Endothelial cell of umbilical vein (primary cell): Measurements from ENCODE around the gene SUCLG2. TPM values are rescaled to one million over a fixed set of nuclear protein-coding genes. Genes with fewer than 3 reads are reported as not detected.

Experiments
- BruUV-seq: library from RNA; stranded (reverse); fragments of 400-500 nt; replicated peaks from 2 replicates; lab custom pipeline; 2021; lab: Mats Ljungman, UMichigan
- CTCF ChIA-PET: fragments of 300-600, 350-600 bp; sonication (Branson Sonifier 250); formaldehyde crosslinking; loops from one replicate; lab custom pipeline; 2021; ENCODE audit warnings: antibody characterized with exemption, inconsistent platforms; lab: Charles Lee
- POLR2A ChIA-PET: fragments of 300-600, 350-600 bp; sonication (Branson Sonifier 250); formaldehyde crosslinking; loops from one replicate; lab custom pipeline; 2021; ENCODE audit warnings: antibody characterized with exemption, inconsistent platforms; lab: Charles Lee
- DNase-seq: peaks from one replicate; pipeline ENCODE4 v3.0.0-alpha.2; 2011; ENCODE audit warnings: low read depth, low spot score
- FAIRE-seq: peaks from 2 replicates; lab custom pipeline; 2011; peaks lifted over from hg19 to GRCh38; lab: Jason Lieb, UNC
- H2AFZ ChIP-seq: 2 replicates; pipeline ENCODE4 v1.6.0; 2012; ENCODE audit warnings: low read depth, low read length, control low read depth, inconsistent platforms
- H3K27ac ChIP-seq: 2 replicates; pipeline ENCODE4 v1.5.1; 2011; ENCODE audit warnings: low read depth, mild to moderate bottlenecking, control low read depth, low read length, moderate library complexity; ENCODE audit not compliant: insufficient read depth
- H3K27me3 ChIP-seq, 2 experiments: 2 replicates each; pipeline versions ENCODE4 v1.6.0 to v1.6.1; 2011; ENCODE audit warnings: low read length in 2 of 2, mixed read lengths in 1 of 2; ENCODE audit not compliant: control insufficient read depth in 2 of 2, insufficient read depth in 2 of 2
- H3K36me3 ChIP-seq, 2 experiments: 2 replicates in 1 of 2; 3 replicates in 1 of 2; pipeline ENCODE4 v1.5.1; 2011; ENCODE audit warnings: low read length in 2 of 2, mild to moderate bottlenecking in 1 of 2, moderate library complexity in 1 of 2; ENCODE audit not compliant: control insufficient read depth in 2 of 2, insufficient read depth in 2 of 2; ENCODE audit errors: extremely low read depth in 1 of 2
- H3K4me1 ChIP-seq: 3 replicates; pipeline ENCODE4 v1.5.1; 2011; ENCODE audit warnings: mild to moderate bottlenecking, low read length; ENCODE audit not compliant: control insufficient read depth, insufficient read depth; ENCODE audit errors: extremely low read depth
- H3K4me2 ChIP-seq: 2 replicates; pipeline ENCODE4 v1.6.1; 2011; ENCODE audit warnings: low read length, control low read depth, mixed read lengths; ENCODE audit not compliant: insufficient read depth
- H3K4me3 ChIP-seq, 3 experiments: fragments of 200-600 bp in 1 of 3; sonication (generic), shearing (Covaris generic) in 1 of 3; replicated peaks in 1 of 3; 2 replicates each; pipeline ENCODE4 v1.5.1; 2011 to 2016; ENCODE audit warnings: control low read depth in 3 of 3, low read length in 3 of 3, mild to moderate bottlenecking in 2 of 3, inconsistent platforms in 1 of 3, low read depth in 1 of 3, moderate library complexity in 1 of 3; ENCODE audit not compliant: insufficient read depth in 1 of 3
- H3K79me2 ChIP-seq: 2 replicates; pipeline ENCODE4 v1.6.0; 2012; ENCODE audit warnings: low read length, inconsistent platforms; ENCODE audit not compliant: control insufficient read depth, insufficient read depth
- H3K9ac ChIP-seq: replicated peaks from 2 replicates; pipeline ENCODE3; 2011; ENCODE audit warnings: low read length, control low read depth; ENCODE audit not compliant: insufficient read depth; ENCODE audit errors: extremely low read depth
- H3K9me1 ChIP-seq: replicated peaks from 3 replicates; pipeline ENCODE4 v1.6.0; 2011; ENCODE audit warnings: mild to moderate bottlenecking, low read length; ENCODE audit not compliant: control insufficient read depth, insufficient read depth; ENCODE audit errors: extremely low read depth
- H3K9me3 ChIP-seq: replicated peaks from 2 replicates; pipeline ENCODE4 v1.5.1; 2012; ENCODE audit warnings: low read length, inconsistent platforms; ENCODE audit not compliant: control insufficient read depth, insufficient read depth
- H4K20me1 ChIP-seq: replicated peaks from 2 replicates; pipeline ENCODE3; 2011; ENCODE audit warnings: mild to moderate bottlenecking, low read length; ENCODE audit not compliant: control insufficient read depth, insufficient read depth; ENCODE audit errors: extremely low read depth
- CTCF ChIP-seq, 2 donors: IDR thresholded peaks; 1 replicate in 1 of 2; 2 replicates in 1 of 2; pipeline ENCODE4 v1.5.1; 2011; ENCODE audit warnings: low read length in 2 of 2, mild to moderate bottlenecking in 2 of 2, moderate library complexity in 2 of 2, control low read depth in 1 of 2, inconsistent platforms in 1 of 2, low read depth in 1 of 2; ENCODE audit not compliant: insufficient read depth in 1 of 2; ENCODE audit errors: extremely low read depth in 1 of 2
- FOS ChIP-seq: IDR thresholded peaks from 2 replicates; pipeline ENCODE4 v1.6.1; 2011; ENCODE audit warnings: mild to moderate bottlenecking, low read length, moderate library complexity, borderline replicate concordance; ENCODE audit not compliant: insufficient read depth
- JUN ChIP-seq: IDR thresholded peaks from 2 replicates; pipeline ENCODE4 v1.6.1; 2011; ENCODE audit warnings: borderline replicate concordance, low read depth; ENCODE audit not compliant: insufficient read length, insufficient read depth
- MAX ChIP-seq: IDR thresholded peaks from 2 replicates; pipeline ENCODE4 v1.6.1; 2011; ENCODE audit not compliant: insufficient read depth, insufficient read length
- MYC ChIP-seq: IDR thresholded peaks from one replicate; pipeline ENCODE4 v1.6.1; 2011; ENCODE audit warnings: mild to moderate bottlenecking, low read depth, low read length
- POLR2A ChIP-seq: IDR thresholded peaks from 2 replicates; pipeline ENCODE4 v1.6.1; 2012; ENCODE audit warnings: low read depth, mild to moderate bottlenecking, control low read depth, low read length
- POLR2AphosphoS5 ChIP-seq: IDR thresholded peaks from 2 replicates; pipeline ENCODE4 v1.6.1; 2012; ENCODE audit warnings: low read depth, mild to moderate bottlenecking, control low read depth, low read length, moderate library complexity; ENCODE audit not compliant: insufficient read depth
- dilution Hi-C: fragments of 300-500 bp; cut with MboI; formaldehyde crosslinking; loops from one replicate; pipeline ENCODE4 v1.15.0; 2019; ENCODE audit warnings: low sequenced_read_pairs; ENCODE audit not compliant: extremely low pct_ligation_motif_present
- intact Hi-C: fragments of 100-400 bp; cut with micrococcal nuclease; formaldehyde crosslinking; loops from one replicate; pipeline ENCODE4 v1.10.0; 2022
- polyA plus RNA-seq, 4 experiments: library from polyadenylated mRNA; depleted of rRNA in 3 of 4; stranded (reverse) in 3 of 4; unstranded in 1 of 4; fragments of >200 nt; gene quantifications; 2 replicates each; pipeline versions ENCODE4 v1.2.1 to v1.2.3, GENCODE V29; 2011 to 2012; ENCODE audit warnings: missing spikeins in 1 of 4
- total RNA-seq: library from RNA; stranded (reverse); gene quantifications from 2 replicates; pipeline ENCODE4 v1.2.3, GENCODE V29; 2021

SUCLG2 gene
- total and polyA plus RNA-seq, 2 donors (not counting 3 experiments of a cell fraction or from before 2014, with no cell fraction given), result 8.1 to 38.3 TPM

- no peak for TF ChIP-seq MAX
- TF ChIP-seq POLR2A, result no peak
- TF ChIP-seq JUN, result no peak
- no peak for TF ChIP-seq CTCF (IDR thresholded peaks at IDR 0.05; ENCODE audit: extremely low read depth in 1 of 2, insufficient read depth in 1 of 2, low read depth in 1 of 2, low read length in 2 of 2)
- TF ChIP-seq MYC, result no peak
- TF ChIP-seq POLR2AphosphoS5, result no peak
- dilution Hi-C loops (no loop called here), intact Hi-C loops (no loop called here)
- POLR2A ChIA-PET, result no interaction called here
- Histone ChIP-seq H3K4me2 (no peak overlapping the region), H3K36me3 (no peaks in the 10 kb centered on the region), H4K20me1 (no peaks in the 10 kb centered on the region), H3K4me3 (no peak overlapping the region), H3K27me3 (no peaks in the 10 kb centered on the region), H3K9me1 (no peaks in the 10 kb centered on the region), H3K9ac (no peak overlapping the region), H3K9me3 (no peaks in the 10 kb centered on the region), H3K4me1 (peaks cover 4% of the 10 kb centered on the region), H3K27ac (no peak overlapping the region), H3K79me2 (no peaks in the 10 kb centered on the region), H2AFZ (no peak overlapping the region)
- CTCF ChIA-PET, result interaction anchor here (0.7 kb wide), 1 partner anchor 11 kb away, joined by 3 read pairs; no protein-coding TSS in a partner anchor
- FAIRE-seq (no peak), DNase-seq (no peak)
- BruUV-seq, result no TSS peak
Observed at GRCh38 chr3:67405193-67405592, 249.2 kb downstream of the SUCLG2 start.

- no peak for TF ChIP-seq POLR2A
- TF ChIP-seq POLR2AphosphoS5, result no peak
- TF ChIP-seq FOS, result no peak
- Histone ChIP-seq H4K20me1 (no peaks in the 10 kb centered on the region), H2AFZ (no peak overlapping the region), H3K27ac (no peak overlapping the region), H3K36me3 (no peaks in the 10 kb centered on the region), H3K4me3 (no peak overlapping the region), H3K27me3 (no peaks in the 10 kb centered on the region), H3K4me1 (no peaks in the 10 kb centered on the region), H3K9me1 (no peaks in the 10 kb centered on the region), H3K9me3 (no peaks in the 10 kb centered on the region), H3K79me2 (no peaks in the 10 kb centered on the region), H3K4me2 (no peak overlapping the region), H3K9ac (no peak overlapping the region)
- ChIA-PET CTCF (interaction anchor here (0.9 kb wide), 1 partner anchor 15 kb away, joined by 5 read pairs; no protein-coding TSS in a partner anchor), POLR2A (interaction anchor here (0.5 kb wide), 1 partner anchor 380 kb away, joined by 3 read pairs; no protein-coding TSS in a partner anchor)
- FAIRE-seq (no peak), DNase-seq (no peak)
- no TSS peak for BruUV-seq
- dilution Hi-C loops, result no loop called here
- intact Hi-C loops, result no loop called here
Observed at GRCh38 chr3:67402873-67403272, 251.5 kb downstream of the SUCLG2 start.
